CD14-positive monocyte (primary cell): ENCODE results near the gene AEN. TPM values are rescaled to one million over a fixed set of nuclear protein-coding genes. Genes with fewer than 3 reads are reported as not detected.

Experiments used
- DNase-seq, 3 donors: peaks; one replicate each; pipeline ENCODE4 v3.0.0-alpha.2; 2011 to 2022
- H2AFZ ChIP-seq: 2 replicates; pipeline ENCODE4 v1.6.0; 2012; ENCODE audit warnings: mild to moderate bottlenecking, low read depth, low read length, inconsistent platforms; ENCODE audit not compliant: insufficient read depth, poor library complexity, severe bottlenecking
- H3K27ac ChIP-seq, 2 donors: 1 replicate in 1 of 2; 2 replicates in 1 of 2; pipeline ENCODE4 v1.5.1; 2012 to 2013; ENCODE audit warnings: low read length in 2 of 2, control low read depth in 1 of 2, inconsistent platforms in 1 of 2, low read depth in 1 of 2, mild to moderate bottlenecking in 1 of 2
- H3K27me3 ChIP-seq, 2 donors: one replicate each; pipeline versions ENCODE4 v1.6.0 to v1.6.1; 2011 to 2013; ENCODE audit warnings: low read length in 2 of 2; ENCODE audit not compliant: control insufficient read depth in 2 of 2, insufficient read depth in 2 of 2
- H3K36me3 ChIP-seq, 2 donors: replicated peaks in 1 of 2; 1 replicate in 1 of 2; 2 replicates in 1 of 2; pipeline versions ENCODE4 v1.5.1 to v1.6.1; 2012 to 2013; ENCODE audit warnings: low read length in 2 of 2, control low read depth in 1 of 2, inconsistent platforms in 1 of 2, mild to moderate bottlenecking in 1 of 2; ENCODE audit not compliant: insufficient read depth in 2 of 2, control insufficient read depth in 1 of 2
- H3K4me1 ChIP-seq, 2 donors: 1 replicate in 1 of 2; 2 replicates in 1 of 2; pipeline versions ENCODE4 v1.5.1 to v1.6.1; 2012 to 2013; ENCODE audit warnings: low read length in 2 of 2, control low read depth in 1 of 2, inconsistent platforms in 1 of 2, mild to moderate bottlenecking in 1 of 2, moderate library complexity in 1 of 2; ENCODE audit not compliant: insufficient read depth in 2 of 2, control insufficient read depth in 1 of 2
- H3K4me2 ChIP-seq: replicated peaks from 2 replicates; pipeline ENCODE3; 2012; ENCODE audit warnings: low read length, moderate library complexity, mild to moderate bottlenecking; ENCODE audit not compliant: poor library complexity, severe bottlenecking; ENCODE audit errors: extremely low read depth
- H3K4me3 ChIP-seq, 3 experiments: fragments of 200-600 bp in 1 of 3; sonication (generic) in 1 of 3; replicated peaks in 1 of 3; 1 replicate in 2 of 3; 2 replicates in 1 of 3; pipeline ENCODE4 v1.5.1; 2011 to 2013; ENCODE audit warnings: low read length in 3 of 3, mild to moderate bottlenecking in 3 of 3, control low read depth in 2 of 3, low read depth in 2 of 3, inconsistent platforms in 1 of 3, moderate library complexity in 1 of 3
- H3K79me2 ChIP-seq: 2 replicates; pipeline ENCODE4 v1.6.0; 2012; ENCODE audit warnings: mild to moderate bottlenecking, control low read depth, inconsistent platforms, low read length, moderate library complexity; ENCODE audit not compliant: insufficient read depth
- H3K9ac ChIP-seq: 2 replicates; pipeline ENCODE4 v1.6.0; 2017; ENCODE audit warnings: low read length, mild to moderate bottlenecking; ENCODE audit not compliant: insufficient read depth, poor library complexity, severe bottlenecking
- H3K9me3 ChIP-seq, 2 donors: replicated peaks in 1 of 2; 1 replicate in 1 of 2; 2 replicates in 1 of 2; pipeline versions ENCODE4 v1.5.1 to v1.6.1; 2012 to 2013; ENCODE audit warnings: low read length in 2 of 2, control low read depth in 1 of 2; ENCODE audit not compliant: control insufficient read depth in 1 of 2, insufficient read depth in 1 of 2
- H4K20me1 ChIP-seq: 2 replicates; pipeline ENCODE4 v1.6.0; 2012; ENCODE audit warnings: mild to moderate bottlenecking, low read length, control low read depth, moderate library complexity; ENCODE audit not compliant: insufficient read depth
- H3K27ac Mint-ChIP-seq, 7 donors: one replicate each; pipeline ENCODE4 v1.8.0; 2020; ENCODE audit warnings: mild to moderate bottlenecking in 7 of 7, mixed read lengths in 7 of 7, moderate library complexity in 6 of 7, inconsistent platforms in 2 of 7
- H3K27me3 Mint-ChIP-seq, 3 donors: one replicate each; pipeline ENCODE4 v1.8.0; 2021 to 2022; ENCODE audit warnings: low read depth in 3 of 3, mild to moderate bottlenecking in 3 of 3, mixed read lengths in 3 of 3, moderate library complexity in 3 of 3, inconsistent platforms in 1 of 3
- H3K36me3 Mint-ChIP-seq, 2 donors: one replicate each; pipeline ENCODE4 v1.8.0; 2020; ENCODE audit warnings: mixed read lengths in 2 of 2, inconsistent platforms in 1 of 2, mild to moderate bottlenecking in 1 of 2
- H3K4me1 Mint-ChIP-seq: one replicate; pipeline ENCODE4 v1.8.0; 2020; ENCODE audit warnings: mild to moderate bottlenecking, mixed read lengths
- H3K4me3 Mint-ChIP-seq, 2 donors: one replicate each; pipeline ENCODE4 v1.8.0; 2020; ENCODE audit warnings: mild to moderate bottlenecking in 2 of 2, mixed read lengths in 2 of 2, moderate library complexity in 1 of 2
- H3K9me3 Mint-ChIP-seq, 7 donors: one replicate each; pipeline ENCODE4 v1.8.0; 2020 to 2022; ENCODE audit warnings: mixed read lengths in 7 of 7, mild to moderate bottlenecking in 6 of 7, moderate library complexity in 6 of 7, inconsistent platforms in 2 of 7
- WGBS: methylation state at CpG from one replicate; pipeline ENCODE4 v1.1.5; 2013; ENCODE audit warnings: missing lambda C conversion rate; ENCODE audit not compliant: insufficient coverage; 5-methylcytosine and 5-hydroxymethylcytosine counted together
- intact Hi-C, 2 donors: fragments of 100-400 bp; cut with micrococcal nuclease; formaldehyde crosslinking; loops; one replicate each; pipeline versions ENCODE4 v1.15.0 to v1.15.1; 2023
- polyA plus RNA-seq, 3 donors: library from polyadenylated mRNA; depleted of rRNA in 1 of 3; unstranded in 2 of 3; stranded (reverse) in 1 of 3; fragments of 300-500 nt in 2 of 3; fragments of >200 nt in 1 of 3; fragmentation: Illumina TruSeq in 2 of 3; gene quantifications; 1 replicate in 2 of 3; 2 replicates in 1 of 3; pipeline ENCODE4 v1.2.3, GENCODE V29; 2012 to 2021
- TF ChIP-seq, protein P1 (sequence below): fragments of 200-600 bp; IDR thresholded peaks from one replicate; pipeline ENCODE4 v1.8.0; 2022; ENCODE audit warnings: antibody characterized with exemption, mild to moderate bottlenecking

AEN gene
- polyA plus RNA-seq, 3 donors, result 4.6 to 10.7 (median 6.3) TPM

DNA sequence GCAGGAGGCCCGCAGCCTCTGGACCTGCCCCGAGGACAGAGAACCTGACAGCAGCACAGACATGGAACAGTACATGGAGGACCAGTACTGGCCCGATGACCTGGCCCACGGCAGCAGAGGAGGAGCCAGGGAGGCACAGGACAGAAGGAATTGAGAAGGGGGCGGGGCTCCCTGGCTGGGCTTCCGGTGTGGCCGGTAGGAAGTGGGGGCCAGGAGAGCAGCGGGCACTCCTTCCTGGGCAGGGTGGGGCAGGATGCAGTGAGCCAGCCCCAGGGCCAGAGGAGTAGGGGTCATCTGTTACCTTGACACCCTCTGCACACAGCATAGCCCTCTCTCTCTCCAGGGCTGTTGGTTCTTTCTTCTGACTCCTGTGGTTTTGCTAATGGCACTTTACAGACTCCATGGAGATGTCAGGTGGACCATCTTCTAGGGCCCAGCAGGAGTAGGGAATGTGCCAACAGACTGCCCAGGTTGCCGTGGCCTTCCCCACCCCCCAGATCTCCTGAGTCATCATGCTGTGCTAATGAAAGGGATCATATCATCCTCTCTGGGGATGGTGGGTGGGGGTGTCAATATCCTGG, 9.1 kb downstream of the AEN start:
- Mint-ChIP-seq H3K4me3 (peak overlapping the region; percentile 16 to 36), H3K36me3 (peaks cover 46 to 52% of the 10 kb centered on the region in 2 donors), H3K27ac (peak overlapping the region; percentile 46 to 87 (median 78)), H3K27me3 (no peaks in the 10 kb centered on the region), H3K4me1 (peaks cover 36% of the 10 kb centered on the region), H3K9me3 (peaks cover 0 to 2% (median 0%) of the 10 kb centered on the region in 7 donors)
- peak overlapping the region; percentile 62 for H2AFZ ChIP-seq
- peak in 1 of 3 donors; percentile 14 for DNase-seq
- no peak overlapping the region for H3K9ac ChIP-seq
- no peaks in the 10 kb centered on the region for H3K27me3 ChIP-seq
- H3K4me2 ChIP-seq, result peak overlapping the region; percentile 25
- peaks cover 23% of the 10 kb centered on the region for H3K79me2 ChIP-seq
- WGBS, result 40% methylated on average over 8 of the region's 9 CpGs
- peaks cover 17 to 29% of the 10 kb centered on the region in 2 donors for H3K4me1 ChIP-seq
- no peaks in the 10 kb centered on the region for H4K20me1 ChIP-seq
- H3K36me3 ChIP-seq, result peaks cover 32 to 56% of the 10 kb centered on the region in 2 donors
- TF ChIP-seq, protein P1, sequence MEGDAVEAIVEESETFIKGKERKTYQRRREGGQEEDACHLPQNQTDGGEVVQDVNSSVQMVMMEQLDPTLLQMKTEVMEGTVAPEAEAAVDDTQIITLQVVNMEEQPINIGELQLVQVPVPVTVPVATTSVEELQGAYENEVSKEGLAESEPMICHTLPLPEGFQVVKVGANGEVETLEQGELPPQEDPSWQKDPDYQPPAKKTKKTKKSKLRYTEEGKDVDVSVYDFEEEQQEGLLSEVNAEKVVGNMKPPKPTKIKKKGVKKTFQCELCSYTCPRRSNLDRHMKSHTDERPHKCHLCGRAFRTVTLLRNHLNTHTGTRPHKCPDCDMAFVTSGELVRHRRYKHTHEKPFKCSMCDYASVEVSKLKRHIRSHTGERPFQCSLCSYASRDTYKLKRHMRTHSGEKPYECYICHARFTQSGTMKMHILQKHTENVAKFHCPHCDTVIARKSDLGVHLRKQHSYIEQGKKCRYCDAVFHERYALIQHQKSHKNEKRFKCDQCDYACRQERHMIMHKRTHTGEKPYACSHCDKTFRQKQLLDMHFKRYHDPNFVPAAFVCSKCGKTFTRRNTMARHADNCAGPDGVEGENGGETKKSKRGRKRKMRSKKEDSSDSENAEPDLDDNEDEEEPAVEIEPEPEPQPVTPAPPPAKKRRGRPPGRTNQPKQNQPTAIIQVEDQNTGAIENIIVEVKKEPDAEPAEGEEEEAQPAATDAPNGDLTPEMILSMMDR, result no peak
- H3K9me3 ChIP-seq, result no peaks in the 10 kb centered on the region
- no peak overlapping the region for H3K4me3 ChIP-seq
- H3K27ac ChIP-seq, result peak overlapping the region in 1 of 2 donors; percentile 55
- intact Hi-C loops, result no loop called here

DNA sequence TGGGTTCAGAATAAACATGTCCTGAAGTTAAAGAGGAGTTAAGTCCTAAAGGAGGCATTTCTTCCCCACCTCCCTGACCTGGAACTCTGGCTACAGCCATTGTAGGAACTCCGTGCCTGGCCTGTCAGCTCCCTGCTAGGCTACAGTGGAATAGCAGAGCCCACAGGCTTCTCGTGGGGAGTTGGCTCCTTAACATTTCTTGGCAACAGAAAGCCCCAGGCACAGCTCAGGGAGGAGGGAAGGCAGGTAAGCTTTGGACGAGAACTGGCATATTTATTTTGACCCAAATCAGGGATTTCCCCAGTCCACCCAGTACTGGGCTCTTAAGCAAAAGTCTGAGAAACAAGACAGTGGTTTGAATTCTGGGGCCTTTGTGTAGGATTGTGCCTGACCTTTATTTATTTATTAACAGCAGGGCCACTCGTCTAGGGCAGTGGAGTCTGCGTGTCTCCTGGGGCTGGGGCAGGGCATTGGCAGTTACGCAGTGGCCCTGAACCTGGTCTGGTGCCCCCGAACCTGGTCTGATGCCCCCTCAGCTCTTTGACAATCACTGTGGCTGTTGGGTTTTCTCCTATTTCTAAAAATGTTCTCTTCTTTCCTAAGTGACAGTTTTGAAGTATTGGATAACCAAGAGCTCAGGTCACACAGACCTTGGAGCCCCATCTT, 9.8 kb downstream of the AEN start:
- H3K27ac Mint-ChIP-seq, result peak overlapping the region in 6 of 7 donors; percentile 69 to 82 (median 76)
- peaks cover 46 to 52% of the 10 kb centered on the region in 2 donors for H3K36me3 Mint-ChIP-seq
- Histone ChIP-seq H4K20me1 (no peaks in the 10 kb centered on the region), H2AFZ (peak overlapping the region; percentile 62), H3K27ac (peak overlapping the region in 1 of 2 donors; percentile 55), H3K4me3 (no peak overlapping the region), H3K27me3 (no peaks in the 10 kb centered on the region), H3K9ac (no peak overlapping the region), H3K79me2 (peaks cover 18% of the 10 kb centered on the region), H3K4me2 (no peak overlapping the region), H3K36me3 (peaks cover 32 to 56% of the 10 kb centered on the region in 2 donors), H3K4me1 (peaks cover 20 to 32% of the 10 kb centered on the region in 2 donors), H3K9me3 (no peaks in the 10 kb centered on the region)
- peaks cover 38% of the 10 kb centered on the region for H3K4me1 Mint-ChIP-seq
- TF ChIP-seq, protein P1, result no peak
- peaks cover 0 to 2% (median 0%) of the 10 kb centered on the region in 7 donors for H3K9me3 Mint-ChIP-seq
- no peaks in the 10 kb centered on the region for H3K27me3 Mint-ChIP-seq
- intact Hi-C loops, result no loop called here
- no peak for DNase-seq
- H3K4me3 Mint-ChIP-seq, result no peak overlapping the region
- 93% methylated on average over 5 of the region's 7 CpGs for WGBS
